Activated naive CD8-positive, alpha-beta T cell treated with anti-CD3 and anti-CD28 coated beads, Interleukin-2, amount 50 U/mL, for 24 hours (primary cell): ENCODE measurements around the gene GPC3.
A peak's percentile ranks its signal among the peaks of the same experiment; 100 is the strongest.
"Not testable (repeated sequence)": the region's sequence is repeated elsewhere in the genome, so short reads cannot be mapped to it uniquely, and the experiment has no call there.

Source experiments
- ATAC-seq: fragments of 150-1000 bp; cut with Tn5 transposase; one replicate; pipeline ENCODE4 v1.10.0; 2021
- DNase-seq: peaks from one replicate; pipeline ENCODE4 v3.0.0; 2021
- H3K27ac Mint-ChIP-seq: one replicate; pipeline ENCODE4 v1.8.0; 2021; ENCODE audit warnings: mild to moderate bottlenecking, mixed read lengths
- H3K27me3 Mint-ChIP-seq: one replicate; pipeline ENCODE4 v1.8.0; 2021; ENCODE audit warnings: mixed read lengths
- H3K36me3 Mint-ChIP-seq: one replicate; pipeline ENCODE4 v1.8.0; 2021; ENCODE audit warnings: low read depth, mixed read lengths
- H3K4me1 Mint-ChIP-seq: one replicate; pipeline ENCODE4 v1.8.0; 2021; ENCODE audit warnings: mixed read lengths
- H3K4me3 Mint-ChIP-seq: one replicate; pipeline ENCODE4 v1.8.0; 2021; ENCODE audit warnings: mild to moderate bottlenecking, moderate library complexity, mixed read lengths
- H3K9me3 Mint-ChIP-seq: one replicate; pipeline ENCODE4 v1.8.0; 2021; ENCODE audit warnings: mixed read lengths

Gene GPC3

DNA sequence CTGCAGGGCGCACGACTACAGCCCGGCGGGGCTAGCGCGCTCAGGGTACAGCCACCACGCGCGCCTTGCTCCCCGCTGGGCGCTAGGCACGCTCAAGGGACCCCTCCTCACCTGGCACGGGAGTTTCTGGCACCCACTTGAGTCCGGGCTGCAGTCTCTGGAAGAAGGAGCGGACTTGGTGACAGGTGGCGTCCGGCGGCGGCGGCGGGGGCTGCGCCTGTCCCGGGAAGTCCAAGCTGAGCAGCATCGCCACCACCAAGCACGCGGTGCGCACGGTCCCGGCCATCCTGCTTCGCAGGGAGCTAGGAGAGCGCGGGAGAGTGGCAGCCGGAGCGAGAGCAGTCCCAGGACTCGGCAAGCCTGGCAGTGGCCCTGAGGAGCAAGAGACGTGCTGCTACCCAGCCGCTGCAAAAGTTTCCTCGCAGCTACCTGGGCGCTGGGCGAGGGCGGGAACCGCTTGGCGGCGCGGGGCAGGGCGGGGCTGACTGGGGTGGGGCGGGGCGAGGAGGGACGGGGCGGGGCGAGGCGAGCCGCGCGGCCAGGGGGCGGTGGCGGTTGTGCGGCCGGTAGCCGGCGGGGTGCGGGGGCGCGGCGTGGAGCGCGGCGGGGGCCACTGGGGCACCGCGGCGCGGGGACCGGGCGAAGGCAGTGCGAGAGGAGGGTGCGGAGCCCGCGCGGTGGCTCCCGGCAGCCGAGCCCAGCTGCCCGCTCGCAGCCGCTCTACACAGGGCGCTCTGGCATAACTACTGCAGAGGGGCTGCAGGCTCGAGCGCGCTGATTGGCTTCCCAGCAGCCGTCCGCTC, at the start of gene GPC3:
Gene GPC3, minus strand, starts transcription at position 431 of the 803 bp plus-strand sequence.
- no peaks in the 10 kb centered on the region for H3K9me3 Mint-ChIP-seq
- peak within 1 kb of the TSS; percentile 62 for H3K4me3 Mint-ChIP-seq
- peak; percentile 24 for DNase-seq
- peaks cover 23% of the 10 kb centered on the region for H3K27me3 Mint-ChIP-seq
- peak; percentile 82 for ATAC-seq
- H3K36me3 Mint-ChIP-seq, result no peaks in the 10 kb centered on the region
- H3K4me1 Mint-ChIP-seq, result no peaks in the 10 kb centered on the region
- H3K27ac Mint-ChIP-seq, result no peak within 1 kb of the TSS

DNA sequence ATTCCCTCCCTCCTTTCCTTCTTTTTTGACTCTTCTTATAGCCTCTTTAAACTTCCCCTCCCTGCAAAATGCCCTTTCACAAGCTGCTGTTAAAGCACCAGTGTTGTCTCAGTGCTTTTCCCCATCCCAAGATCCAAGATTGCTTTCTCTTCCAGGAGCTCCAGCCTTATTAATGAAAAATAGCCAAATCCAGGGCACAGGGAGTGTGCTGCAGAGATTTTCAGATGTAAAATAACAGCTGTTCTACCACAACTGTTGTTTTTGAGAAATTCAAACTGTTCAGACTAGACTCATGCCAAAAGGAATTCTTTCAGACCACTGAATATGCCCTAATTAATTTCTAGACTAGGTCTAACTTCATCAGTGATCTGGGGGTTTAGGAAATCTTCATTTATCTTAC, 47.0 kb upstream of the GPC3 start:
- Mint-ChIP-seq H3K4me3 (no peak overlapping the region), H3K4me1 (no peaks in the 10 kb centered on the region), H3K27me3 (no peaks in the 10 kb centered on the region), H3K27ac (no peak overlapping the region), H3K9me3 (no peaks in the 10 kb centered on the region), H3K36me3 (no peaks in the 10 kb centered on the region)
- DNase-seq, result no peak
- no peak for ATAC-seq

DNA sequence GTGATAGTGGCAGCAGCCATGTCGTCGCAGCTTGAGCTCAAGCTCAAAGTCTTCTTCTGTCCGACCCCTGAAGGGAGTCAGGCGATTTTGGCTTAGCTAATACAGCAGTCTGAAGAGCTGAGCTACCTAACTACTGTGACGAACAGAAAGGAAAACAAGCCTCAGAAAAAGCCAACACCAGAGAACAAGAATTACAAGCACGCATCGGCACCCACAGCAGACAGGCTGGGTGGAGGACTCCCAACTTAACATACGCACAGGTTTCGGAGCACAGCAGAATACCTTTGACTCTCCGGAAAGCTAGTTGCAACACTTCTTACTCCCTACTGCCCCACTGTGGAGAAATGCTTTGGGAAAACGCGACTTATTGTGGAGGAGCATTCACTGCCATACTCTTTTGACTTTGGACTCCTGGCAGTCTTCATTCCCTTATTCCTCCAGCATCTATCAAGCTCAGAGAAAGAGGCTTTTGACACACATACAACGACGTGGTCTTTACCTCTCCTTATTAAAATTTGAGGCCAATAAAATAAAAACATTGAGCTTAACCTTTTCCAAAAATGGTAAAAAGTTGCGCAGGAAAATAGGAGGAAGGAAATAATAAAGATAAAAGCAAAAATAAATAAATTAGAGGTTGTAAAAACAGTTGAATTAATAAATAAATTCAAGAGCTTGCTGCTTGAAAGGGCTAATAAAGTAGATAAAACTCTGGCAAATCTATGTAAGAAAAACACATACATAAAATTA, 41.3 kb upstream of the GPC3 start:
- H3K27me3 Mint-ChIP-seq, result no peaks in the 10 kb centered on the region
- ATAC-seq, result no peak
- peak; percentile 16 for DNase-seq
- H3K9me3 Mint-ChIP-seq, result no peaks in the 10 kb centered on the region
- H3K36me3 Mint-ChIP-seq, result no peaks in the 10 kb centered on the region
- peaks cover 7% of the 10 kb centered on the region for H3K4me1 Mint-ChIP-seq
- peak overlapping the region; percentile 32 for H3K4me3 Mint-ChIP-seq
- H3K27ac Mint-ChIP-seq, result no peak overlapping the region

DNA sequence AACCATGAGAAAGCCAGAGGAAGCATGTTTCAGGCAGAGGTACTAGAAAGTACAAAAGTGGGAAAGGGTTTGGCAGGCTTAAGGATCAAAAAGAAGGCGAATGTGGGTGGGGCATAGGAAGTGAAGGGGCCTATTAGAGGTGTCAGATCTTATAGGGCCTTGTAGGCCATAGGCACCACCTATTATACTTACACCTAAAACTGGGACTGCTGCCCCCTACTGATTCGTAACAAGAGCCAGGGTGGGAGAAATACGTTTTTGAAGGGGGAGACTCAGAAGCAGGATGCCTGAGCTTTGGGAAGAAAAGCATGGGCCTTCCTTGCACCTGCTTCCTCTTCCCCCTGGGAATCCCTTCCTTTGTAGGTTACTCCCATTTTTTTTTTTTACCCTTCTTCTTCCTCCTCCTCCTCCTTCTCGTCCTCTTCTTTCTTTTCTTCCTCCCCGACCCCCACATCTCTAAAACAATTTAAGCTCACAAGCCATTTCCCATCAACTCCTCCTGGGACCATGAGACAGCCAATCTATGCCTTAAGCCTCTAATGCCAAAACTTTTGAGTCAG, 40.7 kb upstream of the GPC3 start:
- no peak for ATAC-seq

DNA sequence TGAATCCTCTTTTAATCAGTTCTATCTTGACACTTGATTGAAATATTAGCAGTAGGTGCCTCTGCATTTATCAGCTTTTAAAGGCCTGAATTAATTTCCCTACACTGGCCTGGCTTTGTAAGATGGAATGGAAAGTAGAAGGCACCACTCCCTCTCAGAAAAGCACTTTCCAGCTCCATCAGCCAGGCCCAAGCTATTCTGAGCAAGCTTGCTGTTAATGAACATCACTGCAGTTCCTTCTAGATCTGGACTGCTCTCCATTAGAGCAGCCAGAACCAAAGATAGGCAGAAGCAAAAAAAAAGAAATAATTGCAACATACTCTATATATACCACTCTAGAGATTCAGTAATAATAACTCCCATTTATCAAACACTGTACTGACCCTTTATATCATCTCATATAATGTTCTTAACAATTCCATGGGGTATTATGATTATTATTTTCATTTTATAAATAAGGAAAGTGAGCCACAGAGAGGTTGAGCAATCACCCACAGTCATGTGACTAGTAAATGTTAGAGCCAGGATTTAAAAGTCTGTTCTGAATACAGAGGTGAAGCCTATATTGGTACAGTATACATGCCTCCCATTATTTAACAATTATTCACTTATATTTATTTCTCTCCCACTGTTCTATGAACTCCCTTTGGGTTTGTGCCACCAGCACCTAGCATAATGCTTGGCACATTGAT, 39.4 kb upstream of the GPC3 start:
- ATAC-seq (no peak), DNase-seq (no peak)
- Mint-ChIP-seq H3K36me3 (no peaks in the 10 kb centered on the region), H3K4me1 (peaks cover 7% of the 10 kb centered on the region), H3K9me3 (no peaks in the 10 kb centered on the region), H3K27me3 (no peaks in the 10 kb centered on the region), H3K27ac (no peak overlapping the region), H3K4me3 (no peak overlapping the region)

More for the DNA sequence above, 40.7 kb upstream of the GPC3 start:
- H3K9me3 Mint-ChIP-seq, result no peaks in the 10 kb centered on the region
- peaks cover 7% of the 10 kb centered on the region for H3K4me1 Mint-ChIP-seq
- no peaks in the 10 kb centered on the region for H3K27me3 Mint-ChIP-seq
- H3K27ac Mint-ChIP-seq, result no peak overlapping the region
- H3K36me3 Mint-ChIP-seq, result no peaks in the 10 kb centered on the region
- no peak for DNase-seq
- H3K4me3 Mint-ChIP-seq, result no peak overlapping the region

DNA sequence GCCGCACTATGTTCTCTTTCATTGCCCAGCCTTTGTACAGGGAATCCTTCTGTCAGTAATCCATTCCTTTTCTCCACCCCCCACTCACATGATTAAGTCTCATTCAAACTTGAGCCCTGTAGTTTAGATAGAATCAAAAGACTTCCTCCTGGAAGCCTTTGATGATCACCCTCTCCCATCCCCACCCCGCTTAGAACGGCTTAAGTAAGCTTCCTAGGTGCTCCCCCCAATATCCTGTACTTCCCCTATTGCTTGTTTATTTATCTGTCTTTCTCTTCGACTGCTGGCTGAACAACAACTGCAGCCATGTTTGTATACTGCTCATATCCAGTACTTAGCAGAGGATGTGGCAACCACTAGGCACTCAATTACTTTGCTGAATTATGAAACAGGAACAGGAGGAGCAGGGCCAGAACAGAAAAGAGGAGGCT, 38.5 kb upstream of the GPC3 start:
- H3K9me3 Mint-ChIP-seq, result no peaks in the 10 kb centered on the region
- ATAC-seq, result no peak
- no peaks in the 10 kb centered on the region for H3K36me3 Mint-ChIP-seq
- no peak overlapping the region for H3K27ac Mint-ChIP-seq
- no peaks in the 10 kb centered on the region for H3K27me3 Mint-ChIP-seq
- peaks cover 7% of the 10 kb centered on the region for H3K4me1 Mint-ChIP-seq
- no peak for DNase-seq
- H3K4me3 Mint-ChIP-seq, result no peak overlapping the region

DNA sequence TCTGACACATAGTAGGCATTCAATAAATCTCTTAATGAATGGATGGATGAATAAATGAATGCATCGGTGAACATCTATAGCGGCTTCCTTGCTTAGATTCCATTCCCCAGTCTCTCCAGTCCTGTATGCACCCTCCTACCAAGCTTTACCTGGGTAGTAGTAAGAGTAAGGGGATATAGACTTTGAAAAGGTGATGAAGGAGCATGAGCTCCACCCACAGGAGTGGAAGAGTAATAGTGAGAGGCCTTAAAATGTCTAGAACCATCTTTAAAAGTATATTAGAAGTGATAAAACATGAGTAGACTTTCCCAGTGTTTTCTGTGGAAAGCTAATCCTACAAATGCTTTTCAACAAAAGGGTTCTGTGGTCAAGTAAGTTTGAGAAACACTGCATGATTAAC, 35.5 kb upstream of the GPC3 start:
- Mint-ChIP-seq H3K27me3 (no peaks in the 10 kb centered on the region), H3K4me1 (no peaks in the 10 kb centered on the region), H3K4me3 (no peak overlapping the region), H3K27ac (no peak overlapping the region), H3K36me3 (no peaks in the 10 kb centered on the region), H3K9me3 (no peaks in the 10 kb centered on the region)
- no peak for DNase-seq
- no peak for ATAC-seq

DNA sequence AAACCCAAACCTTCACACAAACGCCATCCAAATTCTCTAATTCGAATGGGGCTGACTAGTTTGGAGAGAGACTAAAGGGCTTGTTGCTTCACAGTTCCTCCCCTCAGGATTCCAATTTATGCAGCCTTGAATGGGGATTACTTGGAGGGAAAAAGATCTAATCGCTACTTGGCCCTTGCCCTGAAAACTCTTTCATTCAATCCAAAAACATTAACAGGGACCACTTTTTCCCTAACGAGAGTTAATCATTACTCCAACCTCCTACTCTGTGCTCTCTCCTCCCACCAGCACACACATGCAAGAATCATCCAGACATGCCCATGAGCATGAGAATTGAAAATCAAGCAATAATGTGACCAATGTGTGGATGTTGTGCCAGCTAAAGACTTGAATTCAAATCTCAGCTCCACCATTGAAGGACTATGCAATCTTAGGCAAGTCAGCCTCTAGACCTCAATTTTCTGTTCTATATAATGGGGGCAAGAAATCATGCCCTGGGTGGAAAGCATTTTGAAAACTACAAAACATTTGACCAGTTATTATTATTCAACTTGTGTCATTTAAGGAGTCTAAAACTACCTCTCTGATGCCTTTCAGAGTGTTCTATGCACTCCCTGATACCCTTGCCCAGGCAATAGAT, 34.3 kb upstream of the GPC3 start:
- no peaks in the 10 kb centered on the region for H3K36me3 Mint-ChIP-seq
- no peaks in the 10 kb centered on the region for H3K4me1 Mint-ChIP-seq
- no peak for ATAC-seq
- no peaks in the 10 kb centered on the region for H3K27me3 Mint-ChIP-seq
- H3K27ac Mint-ChIP-seq, result no peak overlapping the region
- no peak for DNase-seq
- H3K9me3 Mint-ChIP-seq, result no peaks in the 10 kb centered on the region
- H3K4me3 Mint-ChIP-seq, result no peak overlapping the region

DNA sequence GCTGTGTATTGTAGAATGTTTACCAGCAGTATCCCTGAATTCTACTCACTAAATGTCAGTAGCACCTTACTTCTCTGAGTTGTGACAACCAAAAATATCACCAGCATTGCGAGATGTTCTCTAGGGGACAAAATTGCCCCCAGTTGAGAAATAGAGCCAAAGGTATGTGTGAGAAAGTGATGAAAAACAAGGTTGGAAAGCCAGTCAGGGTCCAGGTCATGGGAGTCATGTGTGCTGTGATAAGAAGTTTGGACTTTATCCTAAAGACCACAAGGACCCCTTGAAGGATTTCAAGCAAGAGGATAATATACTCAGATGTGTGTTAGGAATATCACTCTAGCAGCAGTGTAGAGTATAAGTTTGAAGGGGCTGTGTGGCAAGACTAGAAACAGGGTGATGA, 30.9 kb upstream of the GPC3 start:
- not testable (repeated sequence) for H3K27ac Mint-ChIP-seq
- peaks cover 11% of the 10 kb centered on the region for H3K4me1 Mint-ChIP-seq

DNA sequence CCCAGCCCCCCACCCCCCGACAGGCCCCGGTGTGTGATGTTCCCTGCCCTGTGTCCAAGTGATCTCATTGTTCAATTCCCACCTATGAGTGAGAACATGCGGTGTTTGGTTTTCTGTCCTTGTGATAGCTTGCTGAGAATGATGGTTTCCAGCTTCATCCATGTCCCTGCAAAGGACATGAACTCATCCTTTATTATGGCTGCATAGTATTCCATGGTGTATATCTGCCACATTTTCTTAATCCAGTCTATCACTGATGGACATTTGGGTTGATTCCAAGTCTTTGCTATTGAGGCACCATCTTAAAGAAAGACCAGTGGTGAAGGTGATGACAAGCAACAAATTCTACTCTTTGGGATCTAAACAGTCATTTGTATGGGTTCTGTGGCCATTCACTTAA, 30.1 kb upstream of the GPC3 start:
- not testable (repeated sequence) for DNase-seq, H3K27ac Mint-ChIP-seq, H3K36me3 Mint-ChIP-seq, H3K4me3 Mint-ChIP-seq, H3K27me3 Mint-ChIP-seq, H3K9me3 Mint-ChIP-seq, ATAC-seq
- H3K4me1 Mint-ChIP-seq, result peaks cover 11% of the 10 kb centered on the region

More for the DNA sequence above, 30.9 kb upstream of the GPC3 start:
- DNase-seq, H3K4me3 Mint-ChIP-seq, H3K36me3 Mint-ChIP-seq, ATAC-seq, H3K9me3 Mint-ChIP-seq, H3K27me3 Mint-ChIP-seq: not testable (repeated sequence)

DNA sequence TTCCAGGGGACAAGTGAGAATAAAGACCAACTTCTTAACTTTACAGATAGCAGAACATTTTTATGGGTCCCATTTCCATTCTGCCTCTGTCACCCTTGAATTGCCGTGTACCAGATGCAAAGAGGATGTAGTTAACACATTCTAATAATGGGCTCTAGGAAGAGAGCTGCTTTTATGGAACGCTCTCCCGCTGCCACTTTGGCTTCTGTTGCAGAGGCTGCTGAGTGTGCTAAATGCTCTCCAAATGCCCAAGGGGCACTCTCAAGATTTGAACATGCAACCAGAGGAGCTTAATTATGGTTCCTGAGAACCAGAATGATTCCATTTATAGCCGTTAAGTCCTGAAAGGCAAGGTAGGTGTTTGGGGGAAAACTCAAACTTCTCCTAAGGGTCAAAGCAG, 28.1 kb upstream of the GPC3 start:
- Mint-ChIP-seq H3K27ac (no peak overlapping the region), H3K4me3 (no peak overlapping the region), H3K27me3 (no peaks in the 10 kb centered on the region), H3K4me1 (peaks cover 11% of the 10 kb centered on the region), H3K9me3 (no peaks in the 10 kb centered on the region), H3K36me3 (no peaks in the 10 kb centered on the region)
- ATAC-seq (no peak), DNase-seq (no peak)

DNA sequence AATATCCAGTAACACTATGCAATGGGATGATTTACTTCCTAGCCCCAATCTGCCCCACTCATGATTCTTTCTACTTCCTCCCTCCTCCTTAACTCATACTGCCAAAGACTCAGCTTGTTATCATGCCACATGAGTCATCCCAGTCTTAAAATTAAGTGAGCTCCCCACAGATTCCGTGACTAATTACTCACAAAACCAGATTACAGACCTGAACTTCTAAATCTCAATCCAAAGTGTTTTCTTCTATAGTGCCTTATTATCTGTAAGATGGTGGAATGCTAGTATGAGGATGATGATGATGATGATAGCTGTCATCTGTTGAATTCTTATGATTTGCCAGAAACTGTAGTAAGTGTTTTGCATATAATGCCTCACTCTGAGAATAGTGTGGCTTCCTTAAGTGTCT, 27.7 kb upstream of the GPC3 start:
- DNase-seq, result no peak
- Mint-ChIP-seq H3K27ac (no peak overlapping the region), H3K27me3 (no peaks in the 10 kb centered on the region), H3K9me3 (no peaks in the 10 kb centered on the region), H3K36me3 (no peaks in the 10 kb centered on the region), H3K4me3 (no peak overlapping the region), H3K4me1 (peaks cover 11% of the 10 kb centered on the region)
- ATAC-seq, result peak; percentile 80

DNA sequence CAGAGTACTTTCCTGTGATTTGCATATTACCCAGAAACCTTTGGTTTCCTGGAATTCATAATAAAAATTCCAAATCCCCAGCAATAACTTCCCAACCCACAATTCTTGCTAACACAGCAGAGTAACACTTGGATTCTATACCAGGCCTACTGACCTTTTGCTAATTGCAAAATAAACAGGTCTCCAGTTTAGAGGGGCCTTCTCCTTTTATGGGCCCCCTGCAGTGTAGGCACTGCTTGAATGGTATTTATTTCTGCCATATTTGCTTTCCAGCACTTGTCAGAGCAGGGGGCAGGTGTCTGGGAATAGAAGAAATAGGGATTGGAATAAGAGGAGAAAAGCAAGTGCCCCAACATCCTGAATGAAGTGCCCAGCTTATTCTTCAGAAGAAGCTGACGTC, 25.3 kb upstream of the GPC3 start:
- Mint-ChIP-seq H3K4me1 (peaks cover 14% of the 10 kb centered on the region), H3K9me3 (no peaks in the 10 kb centered on the region), H3K27me3 (no peaks in the 10 kb centered on the region), H3K4me3 (no peak overlapping the region), H3K36me3 (no peaks in the 10 kb centered on the region), H3K27ac (no peak overlapping the region)
- DNase-seq, result no peak
- ATAC-seq, result no peak

DNA sequence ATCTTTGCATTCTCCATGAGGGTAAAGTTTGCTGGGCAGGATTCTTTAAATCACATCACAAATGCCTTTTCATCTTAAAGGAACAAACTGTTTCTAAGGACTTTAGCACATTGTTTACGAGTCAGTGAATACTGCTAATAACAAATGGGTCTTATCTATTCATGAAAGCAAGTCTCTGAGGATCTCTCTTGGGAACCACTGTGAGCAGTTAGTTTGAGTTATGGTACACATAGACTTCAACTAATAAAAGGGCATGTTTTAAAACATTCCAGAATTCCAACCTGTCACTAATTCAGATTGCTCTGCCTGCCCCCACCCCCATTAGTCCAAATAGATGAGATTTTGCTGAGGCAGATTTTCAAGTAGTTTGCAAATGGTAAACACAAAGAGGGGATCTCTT, 22.3 kb upstream of the GPC3 start:
- H3K36me3 Mint-ChIP-seq, result no peaks in the 10 kb centered on the region
- no peaks in the 10 kb centered on the region for H3K27me3 Mint-ChIP-seq
- H3K4me1 Mint-ChIP-seq, result peaks cover 3% of the 10 kb centered on the region
- H3K4me3 Mint-ChIP-seq, result no peak overlapping the region
- no peak for ATAC-seq
- DNase-seq, result no peak
- H3K27ac Mint-ChIP-seq, result no peak overlapping the region
- no peaks in the 10 kb centered on the region for H3K9me3 Mint-ChIP-seq
